HG03558 (cell line): Measurements from ENCODE around the gene OPA1.

Source experiments
- ATAC-seq: cut with Tn5 transposase; IDR thresholded peaks from one replicate; pipeline ENCODE4 v1.9.1; 2021; ENCODE audit warnings: moderate number of reproducible peaks; ENCODE audit not compliant: unreplicated experiment; ENCODE audit errors: extremely low read depth

The OPA1 gene

GRCh38 chr3:193592841-193593667 lies at the start of gene OPA1:
OPA1 (plus strand) TSS chr3:193593208; CDS start chr3:193593378, 170 bp downstream.
- peak; percentile 99 for ATAC-seq

- ATAC-seq, result no peak
Observed at GRCh38 chr3:193544289-193544688, 48.7 kb upstream of the OPA1 start.

GRCh38 chr3:193545304-193545703 lies 47.7 kb upstream of the OPA1 start:
- no peak for ATAC-seq

- no peak for ATAC-seq
Observed at GRCh38 chr3:193546129-193546528, 46.9 kb upstream of the OPA1 start.

- no peak for ATAC-seq
Observed at GRCh38 chr3:193548406-193548805, 44.6 kb upstream of the OPA1 start.

GRCh38 chr3:193552923-193553322 lies 40.1 kb upstream of the OPA1 start:
- ATAC-seq, result no peak

GRCh38 chr3:193553586-193553985 lies 39.4 kb upstream of the OPA1 start:
- ATAC-seq, result no peak

GRCh38 chr3:193554811-193555210 lies 38.2 kb upstream of the OPA1 start, which contains the start of gene ATP13A4:
ATP13A4 (minus strand) TSS chr3:193554895; CDS start chr3:193554799, 96 bp downstream.
- no peak for ATAC-seq

GRCh38 chr3:193556841-193557240 lies 36.2 kb upstream of the OPA1 start:
- no peak for ATAC-seq

- ATAC-seq, result no peak
Observed at GRCh38 chr3:193559100-193559499, 33.9 kb upstream of the OPA1 start.

- ATAC-seq, result no peak
Observed at GRCh38 chr3:193560091-193560490, 32.9 kb upstream of the OPA1 start.

- no peak for ATAC-seq
Observed at GRCh38 chr3:193560870-193561269, 32.1 kb upstream of the OPA1 start.

- no peak for ATAC-seq
Observed at GRCh38 chr3:193563426-193563825, 29.6 kb upstream of the OPA1 start.

- no peak for ATAC-seq
Observed at GRCh38 chr3:193564012-193564411, 29.0 kb upstream of the OPA1 start.

- ATAC-seq, result no peak
Observed at GRCh38 chr3:193569119-193569518, 23.9 kb upstream of the OPA1 start.

- ATAC-seq, result peak; percentile 74
Observed at GRCh38 chr3:193572426-193572908, 20.5 kb upstream of the OPA1 start.

GRCh38 chr3:193573403-193574191 lies 19.4 kb upstream of the OPA1 start:
- no peak for ATAC-seq

- ATAC-seq, result no peak
Observed at GRCh38 chr3:193574488-193575070, 18.4 kb upstream of the OPA1 start.

GRCh38 chr3:193585530-193585929 lies 7.5 kb upstream of the OPA1 start:
- ATAC-seq, result no peak

GRCh38 chr3:193586526-193586925 lies 6.5 kb upstream of the OPA1 start:
- ATAC-seq, result no peak

- no peak for ATAC-seq
Observed at GRCh38 chr3:193589129-193589528, 3.9 kb upstream of the OPA1 start.
